ENCODE measurements around the gene MTX1.

The MTX1 gene

GRCh38 chr1:155171836-155172731, 36.4 kb upstream of the MTX1 start:
- no peak for TF ChIP-seq ZFX (IDR thresholded peaks at IDR 0.05)
- no peak for TF ChIP-seq CTCF (conservative IDR thresholded peaks at IDR 0.05)
- peak overlapping the region; percentile 90 for H3K27ac ChIP-seq

- TF ChIP-seq ZFX (IDR thresholded peaks at IDR 0.05) (no peak), CTCF (conservative IDR thresholded peaks at IDR 0.05) (peak; percentile 99)
- peak within 1 kb of the TSS; percentile 90 for H3K27ac ChIP-seq
Observed at GRCh38 chr1:155172732-155173477, 35.6 kb upstream of the MTX1 start, which contains the start of gene KRTCAP2. TSS of gene KRTCAP2 (minus strand) at chr1:155173304. CDS start at chr1:155173224, 80 bp downstream.

GRCh38 chr1:155173478-155174323, 34.8 kb upstream of the MTX1 start, which contains the start of gene TRIM46:
TSS of gene TRIM46 (plus strand) at chr1:155173849. CDS start at chr1:155173967, 118 bp downstream.
- TF ChIP-seq CTCF (conservative IDR thresholded peaks at IDR 0.05) (no peak; the same call in none of the 2 replicates), ZFX (IDR thresholded peaks at IDR 0.05) (no peak)
- peak within 1 kb of the TSS; percentile 90 for H3K27ac ChIP-seq

- H3K27ac ChIP-seq: peak overlapping the region; percentile 94
- TF ChIP-seq ZFX (IDR thresholded peaks at IDR 0.05) (no peak), CTCF (conservative IDR thresholded peaks at IDR 0.05) (no peak)
Observed at GRCh38 chr1:155174324-155175280, 33.9 kb upstream of the MTX1 start.

GRCh38 chr1:155175281-155175926, 33.1 kb upstream of the MTX1 start:
- H3K27ac ChIP-seq: peak overlapping the region; percentile 94
- TF ChIP-seq CTCF (conservative IDR thresholded peaks at IDR 0.05) (no peak), ZFX (IDR thresholded peaks at IDR 0.05) (no peak)

GRCh38 chr1:155175927-155176371, 32.5 kb upstream of the MTX1 start:
- H3K27ac ChIP-seq: peak overlapping the region; percentile 94
- TF ChIP-seq CTCF (conservative IDR thresholded peaks at IDR 0.05) (no peak), ZFX (IDR thresholded peaks at IDR 0.05) (no peak)

Measured in C4-2B (cell line).